Epithelial cell of esophagus (primary cell): ENCODE measurements around the gene ANO7.
A peak's percentile ranks its signal among the peaks of the same experiment; 100 is the strongest.

Source experiments
- DNase-seq: peaks from one replicate; pipeline ENCODE4 v3.0.0; 2010; ENCODE audit warnings: low read depth
- H3K4me3 ChIP-seq: 2 replicates; pipeline ENCODE4 v1.5.1; 2011; ENCODE audit warnings: mild to moderate bottlenecking, low read length, control low read depth
- CTCF ChIP-seq: IDR thresholded peaks from 2 replicates; pipeline ENCODE4 v1.5.1; 2011; ENCODE audit warnings: low read depth, mild to moderate bottlenecking, low read length, control low read depth, inconsistent platforms; ENCODE audit not compliant: insufficient read depth; ENCODE audit errors: missing control alignments

The ANO7 gene

GRCh38 chr2:241156971-241157441 lies 31.5 kb upstream of the ANO7 start:
- DNase-seq, result no peak
- no peak overlapping the region for H3K4me3 ChIP-seq

GRCh38 chr2:241157841-241158545 lies 30.5 kb upstream of the ANO7 start:
- DNase-seq, result no peak
- TF ChIP-seq CTCF, result no peak
- no peak overlapping the region for H3K4me3 ChIP-seq

More at GRCh38 chr2:241156971-241157441, 31.5 kb upstream of the ANO7 start:
- TF ChIP-seq CTCF, result no peak

- H3K4me3 ChIP-seq, result no peak overlapping the region
- no peak for TF ChIP-seq CTCF
- DNase-seq, result no peak
Observed at GRCh38 chr2:241158546-241158900, 30.0 kb upstream of the ANO7 start.

GRCh38 chr2:241159116-241159515 lies 29.4 kb upstream of the ANO7 start:
- DNase-seq, result no peak
- no peak for TF ChIP-seq CTCF
- H3K4me3 ChIP-seq, result no peak overlapping the region

- no peak for DNase-seq
- H3K4me3 ChIP-seq, result no peak overlapping the region
- no peak for TF ChIP-seq CTCF
Observed at GRCh38 chr2:241160318-241160717, 28.2 kb upstream of the ANO7 start.

GRCh38 chr2:241161646-241162281 lies 26.7 kb upstream of the ANO7 start:
- H3K4me3 ChIP-seq, result no peak overlapping the region
- TF ChIP-seq CTCF, result no peak
- DNase-seq, result peak; percentile 10
